K562 (cell line): ENCODE results near the gene NDFIP1. TPM values are rescaled to one million over a fixed set of nuclear protein-coding genes. Genes with fewer than 3 reads are reported as not detected.

Source experiments
- ARID2 ChIP-seq: fragments of 450-650 bp; IDR thresholded peaks from 2 replicates; pipeline ENCODE4 v1.6.1; 2017; ENCODE audit warnings: antibody characterized with exemption, mild to moderate bottlenecking
- ARID3A ChIP-seq: IDR thresholded peaks from 2 replicates; pipeline ENCODE4 v1.6.1; 2012; ENCODE audit warnings: low read depth, low read length, improper control_type of control experiment, borderline replicate concordance
- ATF7 ChIP-seq: fragments of 450-650 bp; IDR thresholded peaks from 2 replicates; pipeline ENCODE4 v1.7.1; 2014; ENCODE audit warnings: mild to moderate bottlenecking, moderate library complexity
- C11orf30 ChIP-seq: fragments of 450-650 bp; IDR thresholded peaks from 2 replicates; pipeline ENCODE4 v1.6.1; 2016; ENCODE audit warnings: low read depth, mild to moderate bottlenecking
- CREBBP ChIP-seq: IDR thresholded peaks from one replicate; pipeline ENCODE4 v1.6.1; 2012; ENCODE audit warnings: low read depth, mild to moderate bottlenecking, control low read depth, inconsistent platforms, low read length
- DPF2 ChIP-seq: fragments of 450-650 bp; IDR thresholded peaks from 2 replicates; pipeline ENCODE4 v1.6.1; 2016
- FOXA3 ChIP-seq, 2 experiments: fragments of 450-650 bp in 1 of 2; sonication (generic) in 1 of 2; formaldehyde crosslinking; IDR thresholded peaks in 1 of 2; conservative IDR thresholded peaks in 1 of 2; 2 replicates each; pipeline versions ENCODE4 v1.4.0 to v1.8.0; 2020 to 2022; ENCODE audit warnings: mild to moderate bottlenecking in 2 of 2, missing genetic modification reagents in 1 of 2
- GTF2A2 ChIP-seq: IDR thresholded peaks from 2 replicates; pipeline ENCODE4 v1.6.1; 2016; ENCODE audit warnings: mild to moderate bottlenecking, missing genetic modification characterization, missing compliant biosample characterization
- HDAC1 ChIP-seq, 2 experiments: fragments of 450-650 bp; IDR thresholded peaks; 2 replicates each; pipeline ENCODE4 v1.6.1; 2016 to 2017; ENCODE audit warnings: inconsistent platforms in 1 of 2, mild to moderate bottlenecking in 1 of 2, moderate library complexity in 1 of 2
- KLF13 ChIP-seq: fragments of 450-650 bp; IDR thresholded peaks from 2 replicates; pipeline ENCODE4 v1.6.1; 2016; ENCODE audit warnings: missing genetic modification characterization, low read depth, mild to moderate bottlenecking, missing compliant biosample characterization, moderate library complexity, borderline replicate concordance
- KLF6 ChIP-seq: fragments of 250-450 bp; sonication (Bioruptor Pico); IDR thresholded peaks from 2 replicates; pipeline ENCODE4 v1.4.0; 2020; ENCODE audit warnings: mild to moderate bottlenecking, moderate library complexity, borderline replicate concordance
- MLLT1 ChIP-seq, 2 experiments: fragments of 450-650 bp; IDR thresholded peaks; 2 replicates each; pipeline ENCODE4 v1.6.1; 2016
- NCOA1 ChIP-seq: fragments of 450-650 bp; IDR thresholded peaks from 2 replicates; pipeline ENCODE4 v1.6.1; 2016; ENCODE audit warnings: low read depth
- NFATC3 ChIP-seq: fragments of 450-650 bp; IDR thresholded peaks from 2 replicates; pipeline ENCODE4 v1.6.1; 2017; ENCODE audit warnings: mild to moderate bottlenecking
- POLR2AphosphoS5 ChIP-seq: IDR thresholded peaks from 2 replicates; pipeline ENCODE4 v1.6.1; 2011; ENCODE audit warnings: mild to moderate bottlenecking, low read depth, low read length, moderate library complexity; ENCODE audit not compliant: control insufficient read depth, insufficient read depth
- SP1 ChIP-seq: sonication (generic); formaldehyde crosslinking; IDR thresholded peaks from 2 replicates; pipeline ENCODE4 v1.8.1; 2022; ENCODE audit warnings: mild to moderate bottlenecking, missing genetic modification reagents
- STAG1 ChIP-seq: sonication (generic); formaldehyde crosslinking; IDR thresholded peaks from 2 replicates; pipeline ENCODE4 v1.5.0; 2020; ENCODE audit warnings: missing genetic modification reagents, borderline replicate concordance
- TCF15 ChIP-seq: fragments of 250-450 bp; sonication (Bioruptor Pico); IDR thresholded peaks from 2 replicates; pipeline ENCODE4 v1.8.0; 2022; ENCODE audit warnings: moderate library complexity, mild to moderate bottlenecking, inconsistent platforms
- ZNF143 ChIP-seq: sonication (generic); formaldehyde crosslinking; IDR thresholded peaks from 2 replicates; pipeline ENCODE4 v1.9.0; 2022; ENCODE audit warnings: mild to moderate bottlenecking, missing genetic modification reagents
- ZNF23 ChIP-seq: fragments of 250-450 bp; sonication (Bioruptor Pico); IDR thresholded peaks from 2 replicates; pipeline ENCODE4 v1.4.0; 2020; ENCODE audit warnings: mild to moderate bottlenecking
- ZNF41 ChIP-seq: fragments of 250-450 bp; sonication (Bioruptor Pico); conservative IDR thresholded peaks from 2 replicates; pipeline ENCODE4 v1.4.0; 2020; ENCODE audit warnings: mild to moderate bottlenecking
- ZNF444 ChIP-seq: fragments of 250-450 bp; sonication (Bioruptor Pico); IDR thresholded peaks from 2 replicates; pipeline ENCODE4 v1.4.0; 2020; ENCODE audit warnings: mild to moderate bottlenecking, moderate library complexity
- ZNF449 ChIP-seq: fragments of 250-450 bp; sonication (Bioruptor Pico); IDR thresholded peaks from 2 replicates; pipeline ENCODE4 v1.8.0; 2022; ENCODE audit warnings: moderate library complexity, mild to moderate bottlenecking, inconsistent platforms
- ZNF695 ChIP-seq: fragments of 450-650 bp; formaldehyde crosslinking; IDR thresholded peaks from 2 replicates; pipeline ENCODE4 v1.4.0; 2020; ENCODE audit warnings: mild to moderate bottlenecking, moderate library complexity
- polyA plus RNA-seq, 8 experiments: library from polyadenylated mRNA; depleted of rRNA in 4 of 8; stranded (reverse) in 5 of 8; unstranded in 3 of 8; fragments of >200 nt; fragmentation: Nextera tagmentation in 2 of 8; fragmentation: Illumina TruSeq in 1 of 8; extraction: Ambion mirVana in 2 of 8; extraction: Trizol in 1 of 8; gene quantifications; 2 replicates each; pipeline versions ENCODE4 v1.2.1 to v1.2.3, GENCODE V29; 2011 to 2014; ENCODE audit warnings: inconsistent platforms in 1 of 8, missing spikeins in 1 of 8
- total RNA-seq, 7 experiments: library from RNA; depleted of rRNA in 6 of 7; stranded (reverse); fragments of >200 nt in 6 of 7; fragmentation: Illumina TruSeq in 2 of 7; extraction: Trizol in 2 of 7; gene quantifications; 2 replicates each; pipeline versions ENCODE4 v1.2.1 to v1.2.3, GENCODE V29; 2011 to 2021; ENCODE audit warnings: low replicate concordance in 1 of 7

Gene NDFIP1
- total and polyA plus RNA-seq, 9 of the 15 experiments (the other 6 are each of a cell fraction or from before 2014, with no cell fraction given), result 5.3 to 37.5 (median 31.9) TPM

- TF ChIP-seq ARID3A (no peak), CREBBP (no peak), ATF7 (peak; percentile 63), ZNF444 (CRISPR knock-in tag) (no peak), POLR2AphosphoS5 (peak; percentile 61; the same call in 1 of the 2 replicates), ZNF143 (peak; percentile 48; the same call in 1 of the 2 replicates), ARID2 (no peak), KLF13 (tag) (0 out of 2 replicates have a peak, but pooled peaks have one; percentile 5), ZNF23 (CRISPR knock-in tag) (no peak), ZNF41 (CRISPR knock-in tag) (no peak), NCOA1 (no peak), HDAC1 (IDR thresholded peaks at IDR 0.05) (no peak), ZNF449 (no peak), NFATC3 (no peak), STAG1 (CRISPR knock-in tag) (peak; percentile 24; the same call in 1 of the 2 replicates), SP1 (CRISPR knock-in tag) (no peak), FOXA3 (CRISPR knock-in tag; conservative IDR thresholded peaks at IDR 0.05 in 1 of 2, IDR thresholded peaks at IDR 0.05 in 1 of 2) (no peak), TCF15 (CRISPR knock-in tag) (no peak), KLF6 (CRISPR knock-in tag) (no peak), ZNF695 (CRISPR knock-in tag) (no peak), GTF2A2 (no peak; the same call in 1 of the 2 replicates), MLLT1 (IDR thresholded peaks at IDR 0.05) (no peak; a peak in 1 of 4 replicates), DPF2 (0 out of 2 replicates have a peak, but pooled peaks have one; percentile 26), C11orf30 (no peak)
Observed at GRCh38 chr5:142108432-142109330, at the start of gene NDFIP1 (continued).
